ENCODE measurements around the gene ADAM17.

Gene ADAM17

GRCh38 chr2:9451231-9451630 lies 104.4 kb downstream of the ADAM17 start:
- no peak overlapping the region for H3K4me3 ChIP-seq (ENCODE audit: low read length, poor library complexity, severe bottlenecking)
- H3F3A ChIP-seq (ENCODE audit: low read depth): no peaks in the 10 kb centered on the region
- H2AFZ ChIP-seq (ENCODE audit: low read length): no peak overlapping the region
- no peaks in the 10 kb centered on the region for H3K4me1 ChIP-seq (ENCODE audit: insufficient read depth, low read length, poor library complexity, severe bottlenecking)
- H3K36me3 ChIP-seq (ENCODE audit: insufficient read depth, low read length): peaks cover 22% of the 10 kb centered on the region; the same call in 1 of the 2 replicates
- H3K9me2 ChIP-seq (replicated peaks; ENCODE audit: low read depth, low read length): no peaks in the 10 kb centered on the region
- no peaks in the 10 kb centered on the region for H4K20me1 ChIP-seq (ENCODE audit: insufficient read depth, low read length, poor library complexity, severe bottlenecking)
- H3K79me2 ChIP-seq (ENCODE audit: insufficient read depth, low read length): no peaks in the 10 kb centered on the region
- H3K9ac ChIP-seq (ENCODE audit: low read depth, low read length, poor library complexity, severe bottlenecking): no peak overlapping the region
- H3K9me3 ChIP-seq (ENCODE audit: insufficient read depth, low read depth, low read length): no peaks in the 10 kb centered on the region
- TF ChIP-seq, protein P1, sequence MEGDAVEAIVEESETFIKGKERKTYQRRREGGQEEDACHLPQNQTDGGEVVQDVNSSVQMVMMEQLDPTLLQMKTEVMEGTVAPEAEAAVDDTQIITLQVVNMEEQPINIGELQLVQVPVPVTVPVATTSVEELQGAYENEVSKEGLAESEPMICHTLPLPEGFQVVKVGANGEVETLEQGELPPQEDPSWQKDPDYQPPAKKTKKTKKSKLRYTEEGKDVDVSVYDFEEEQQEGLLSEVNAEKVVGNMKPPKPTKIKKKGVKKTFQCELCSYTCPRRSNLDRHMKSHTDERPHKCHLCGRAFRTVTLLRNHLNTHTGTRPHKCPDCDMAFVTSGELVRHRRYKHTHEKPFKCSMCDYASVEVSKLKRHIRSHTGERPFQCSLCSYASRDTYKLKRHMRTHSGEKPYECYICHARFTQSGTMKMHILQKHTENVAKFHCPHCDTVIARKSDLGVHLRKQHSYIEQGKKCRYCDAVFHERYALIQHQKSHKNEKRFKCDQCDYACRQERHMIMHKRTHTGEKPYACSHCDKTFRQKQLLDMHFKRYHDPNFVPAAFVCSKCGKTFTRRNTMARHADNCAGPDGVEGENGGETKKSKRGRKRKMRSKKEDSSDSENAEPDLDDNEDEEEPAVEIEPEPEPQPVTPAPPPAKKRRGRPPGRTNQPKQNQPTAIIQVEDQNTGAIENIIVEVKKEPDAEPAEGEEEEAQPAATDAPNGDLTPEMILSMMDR (conservative IDR thresholded peaks at IDR 0.05; ENCODE audit: low read length): no peak
- no peak for TF ChIP-seq EZH2phosphoT487 (IDR thresholded peaks at IDR 0.05; ENCODE audit: borderline replicate concordance)
- H3K27me3 ChIP-seq (ENCODE audit: insufficient read depth, low read length, poor library complexity, severe bottlenecking): no peaks in the 10 kb centered on the region
- H3K4me2 ChIP-seq (ENCODE audit: low read depth, low read length, poor library complexity, severe bottlenecking): no peak overlapping the region

DNA sequence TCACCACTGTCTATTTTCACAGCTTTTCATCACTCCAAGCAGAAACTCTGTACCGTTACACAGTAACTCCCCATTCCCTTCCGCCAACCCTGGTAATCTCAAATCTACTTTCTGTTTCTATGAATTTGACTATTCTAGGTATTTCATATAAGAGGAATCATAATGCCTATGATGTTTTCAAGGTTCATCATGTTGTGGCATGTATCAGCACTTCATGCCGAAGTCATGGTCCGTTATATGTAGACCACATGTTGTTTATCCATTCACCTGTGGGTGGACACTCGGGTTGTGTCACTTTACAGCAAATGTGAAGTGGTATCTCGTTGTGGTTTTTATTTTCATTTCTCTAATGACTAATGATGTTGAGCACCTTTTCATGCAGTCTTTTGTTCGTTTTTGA lies 110.5 kb downstream of the ADAM17 start:
- H3F3A ChIP-seq (ENCODE audit: low read depth): no peaks in the 10 kb centered on the region
- no peaks in the 10 kb centered on the region for H3K9me3 ChIP-seq (ENCODE audit: insufficient read depth, low read depth, low read length)
- no peaks in the 10 kb centered on the region for H3K79me2 ChIP-seq (ENCODE audit: insufficient read depth, low read length)
- no peak for TF ChIP-seq EZH2phosphoT487 (IDR thresholded peaks at IDR 0.05; ENCODE audit: borderline replicate concordance)
- TF ChIP-seq, protein P1 (conservative IDR thresholded peaks at IDR 0.05; ENCODE audit: low read length): no peak
- H3K9me2 ChIP-seq (replicated peaks; ENCODE audit: low read depth, low read length): no peaks in the 10 kb centered on the region
- no peaks in the 10 kb centered on the region for H3K27me3 ChIP-seq (ENCODE audit: insufficient read depth, low read length, poor library complexity, severe bottlenecking)
- H3K9ac ChIP-seq (ENCODE audit: low read depth, low read length, poor library complexity, severe bottlenecking): no peak overlapping the region
- H3K4me3 ChIP-seq (ENCODE audit: low read length, poor library complexity, severe bottlenecking): no peak overlapping the region
- H3K4me1 ChIP-seq (ENCODE audit: insufficient read depth, low read length, poor library complexity, severe bottlenecking): no peaks in the 10 kb centered on the region
- peaks cover 36% of the 10 kb centered on the region; the same call in 1 of the 2 replicates for H3K36me3 ChIP-seq (ENCODE audit: insufficient read depth, low read length)
- H3K4me2 ChIP-seq (ENCODE audit: low read depth, low read length, poor library complexity, severe bottlenecking): no peak overlapping the region
- no peaks in the 10 kb centered on the region for H4K20me1 ChIP-seq (ENCODE audit: insufficient read depth, low read length, poor library complexity, severe bottlenecking)
- no peak overlapping the region for H2AFZ ChIP-seq (ENCODE audit: low read length)

DNA sequence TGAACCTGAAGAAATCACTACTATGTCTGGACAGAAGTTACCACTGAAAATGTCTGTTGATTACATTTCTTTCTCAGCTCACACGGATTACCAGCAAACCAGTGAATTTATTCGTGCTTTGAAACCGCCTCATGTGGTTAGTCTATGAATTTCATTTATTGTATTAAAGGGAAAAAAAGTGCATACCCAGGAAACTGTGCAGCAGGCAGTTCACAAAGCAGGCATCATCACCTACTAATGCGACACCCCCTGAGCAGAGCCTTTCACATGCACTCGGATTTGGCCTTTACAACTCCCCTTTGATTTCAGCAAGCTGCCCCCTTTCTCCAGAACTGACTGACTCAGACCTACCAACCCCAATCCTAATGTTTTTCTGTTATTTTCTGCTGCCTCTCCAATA lies 112.1 kb downstream of the ADAM17 start:
- Histone ChIP-seq H3K9ac (ENCODE audit: low read depth, low read length, poor library complexity, severe bottlenecking) (no peak overlapping the region), H4K20me1 (ENCODE audit: insufficient read depth, low read length, poor library complexity, severe bottlenecking) (no peaks in the 10 kb centered on the region), H3K79me2 (ENCODE audit: insufficient read depth, low read length) (no peaks in the 10 kb centered on the region), H3K4me2 (ENCODE audit: low read depth, low read length, poor library complexity, severe bottlenecking) (no peak overlapping the region), H3K36me3 (ENCODE audit: insufficient read depth, low read length) (peaks cover 35% of the 10 kb centered on the region; the same call in 1 of the 2 replicates), H2AFZ (ENCODE audit: low read length) (no peak overlapping the region), H3K4me1 (ENCODE audit: insufficient read depth, low read length, poor library complexity, severe bottlenecking) (no peaks in the 10 kb centered on the region), H3K27me3 (ENCODE audit: insufficient read depth, low read length, poor library complexity, severe bottlenecking) (no peaks in the 10 kb centered on the region), H3K9me3 (ENCODE audit: insufficient read depth, low read depth, low read length) (no peaks in the 10 kb centered on the region), H3F3A (ENCODE audit: low read depth) (no peaks in the 10 kb centered on the region), H3K4me3 (ENCODE audit: low read length, poor library complexity, severe bottlenecking) (no peak overlapping the region), H3K9me2 (replicated peaks; ENCODE audit: low read depth, low read length) (no peaks in the 10 kb centered on the region)
- TF ChIP-seq EZH2phosphoT487 (IDR thresholded peaks at IDR 0.05; ENCODE audit: borderline replicate concordance): no peak
- TF ChIP-seq, protein P1 (conservative IDR thresholded peaks at IDR 0.05; ENCODE audit: low read length): no peak

Data from Loucy (cell line).